GM18502 (cell line): Measurements from ENCODE around the gene ANKHD1.
A peak's percentile ranks its signal among the peaks of the same experiment; 100 is the strongest.

Experiments
- ATAC-seq: cut with Tn5 transposase; IDR thresholded peaks from one replicate; pipeline ENCODE4 v1.9.1; 2021; ENCODE audit warnings: mild to moderate bottlenecking; ENCODE audit not compliant: unreplicated experiment, poor library complexity

The ANKHD1 gene, protein sequence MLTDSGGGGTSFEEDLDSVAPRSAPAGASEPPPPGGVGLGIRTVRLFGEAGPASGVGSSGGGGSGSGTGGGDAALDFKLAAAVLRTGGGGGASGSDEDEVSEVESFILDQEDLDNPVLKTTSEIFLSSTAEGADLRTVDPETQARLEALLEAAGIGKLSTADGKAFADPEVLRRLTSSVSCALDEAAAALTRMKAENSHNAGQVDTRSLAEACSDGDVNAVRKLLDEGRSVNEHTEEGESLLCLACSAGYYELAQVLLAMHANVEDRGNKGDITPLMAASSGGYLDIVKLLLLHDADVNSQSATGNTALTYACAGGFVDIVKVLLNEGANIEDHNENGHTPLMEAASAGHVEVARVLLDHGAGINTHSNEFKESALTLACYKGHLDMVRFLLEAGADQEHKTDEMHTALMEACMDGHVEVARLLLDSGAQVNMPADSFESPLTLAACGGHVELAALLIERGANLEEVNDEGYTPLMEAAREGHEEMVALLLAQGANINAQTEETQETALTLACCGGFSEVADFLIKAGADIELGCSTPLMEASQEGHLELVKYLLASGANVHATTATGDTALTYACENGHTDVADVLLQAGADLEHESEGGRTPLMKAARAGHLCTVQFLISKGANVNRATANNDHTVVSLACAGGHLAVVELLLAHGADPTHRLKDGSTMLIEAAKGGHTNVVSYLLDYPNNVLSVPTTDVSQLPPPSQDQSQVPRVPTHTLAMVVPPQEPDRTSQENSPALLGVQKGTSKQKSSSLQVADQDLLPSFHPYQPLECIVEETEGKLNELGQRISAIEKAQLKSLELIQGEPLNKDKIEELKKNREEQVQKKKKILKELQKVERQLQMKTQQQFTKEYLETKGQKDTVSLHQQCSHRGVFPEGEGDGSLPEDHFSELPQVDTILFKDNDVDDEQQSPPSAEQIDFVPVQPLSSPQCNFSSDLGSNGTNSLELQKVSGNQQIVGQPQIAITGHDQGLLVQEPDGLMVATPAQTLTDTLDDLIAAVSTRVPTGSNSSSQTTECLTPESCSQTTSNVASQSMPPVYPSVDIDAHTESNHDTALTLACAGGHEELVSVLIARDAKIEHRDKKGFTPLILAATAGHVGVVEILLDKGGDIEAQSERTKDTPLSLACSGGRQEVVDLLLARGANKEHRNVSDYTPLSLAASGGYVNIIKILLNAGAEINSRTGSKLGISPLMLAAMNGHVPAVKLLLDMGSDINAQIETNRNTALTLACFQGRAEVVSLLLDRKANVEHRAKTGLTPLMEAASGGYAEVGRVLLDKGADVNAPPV (N-terminal part only)

DNA sequence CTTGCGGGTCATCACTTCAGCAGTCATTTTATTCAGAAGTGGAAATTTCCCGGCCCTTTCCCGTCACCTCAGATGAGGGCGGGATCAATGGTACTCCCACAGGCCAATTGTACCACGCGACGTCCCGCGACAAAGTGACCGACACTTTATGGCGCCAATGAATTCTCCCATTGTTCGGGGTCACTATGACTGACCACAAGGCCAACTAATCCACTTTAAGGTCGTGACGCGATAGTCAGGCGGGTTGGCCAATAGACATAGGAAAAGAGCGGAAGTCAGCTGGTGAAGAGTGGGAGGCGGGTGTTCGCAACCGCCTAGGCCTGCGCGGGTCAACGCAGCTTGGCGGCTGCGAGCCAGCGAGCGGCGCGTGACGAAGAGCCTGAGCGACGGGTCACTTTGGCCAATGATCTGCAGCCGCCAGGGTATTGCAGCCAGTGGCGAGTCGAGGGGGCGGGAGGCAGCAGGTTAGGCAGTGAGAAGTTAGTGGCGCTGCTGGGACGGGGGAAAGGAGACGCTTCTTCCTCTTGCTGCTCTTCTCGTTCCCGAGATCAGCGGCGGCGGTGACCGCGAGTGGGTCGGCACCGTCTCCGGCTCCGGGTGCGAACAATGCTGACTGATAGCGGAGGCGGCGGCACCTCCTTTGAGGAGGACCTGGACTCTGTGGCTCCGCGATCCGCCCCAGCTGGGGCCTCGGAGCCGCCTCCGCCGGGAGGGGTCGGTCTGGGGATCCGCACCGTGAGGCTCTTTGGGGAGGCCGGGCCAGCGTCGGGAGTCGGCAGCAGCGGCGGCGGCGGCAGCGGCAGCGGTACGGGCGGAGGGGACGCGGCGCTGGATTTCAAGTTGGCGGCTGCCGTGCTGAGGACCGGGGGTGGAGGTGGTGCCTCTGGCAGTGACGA, at the start of gene ANKHD1:
ANKHD1 (plus strand) TSS at position 472 of the 896 bp plus-strand sequence; CDS start at position 607, 135 bp downstream.
- ATAC-seq, result peak; percentile 84

DNA sequence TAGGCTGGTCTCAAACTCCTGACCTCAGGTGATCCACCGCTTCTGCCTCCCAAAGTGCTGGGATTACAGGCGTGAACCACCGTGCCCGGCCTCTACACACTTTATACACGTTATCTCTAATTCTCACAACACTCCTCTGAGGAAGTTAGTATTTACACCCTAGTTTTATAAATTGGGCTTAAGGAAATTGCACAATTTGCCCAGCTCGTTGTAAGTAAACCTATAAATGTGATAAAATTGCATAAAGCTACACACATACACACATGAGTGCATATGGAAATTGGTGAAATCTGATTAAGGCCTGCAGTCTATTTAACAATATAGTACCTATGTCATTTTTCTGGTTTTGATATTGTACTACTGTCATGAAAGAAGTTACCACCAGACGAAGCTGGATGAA, 46.1 kb upstream of the ANKHD1 start:
- no peak for ATAC-seq

DNA sequence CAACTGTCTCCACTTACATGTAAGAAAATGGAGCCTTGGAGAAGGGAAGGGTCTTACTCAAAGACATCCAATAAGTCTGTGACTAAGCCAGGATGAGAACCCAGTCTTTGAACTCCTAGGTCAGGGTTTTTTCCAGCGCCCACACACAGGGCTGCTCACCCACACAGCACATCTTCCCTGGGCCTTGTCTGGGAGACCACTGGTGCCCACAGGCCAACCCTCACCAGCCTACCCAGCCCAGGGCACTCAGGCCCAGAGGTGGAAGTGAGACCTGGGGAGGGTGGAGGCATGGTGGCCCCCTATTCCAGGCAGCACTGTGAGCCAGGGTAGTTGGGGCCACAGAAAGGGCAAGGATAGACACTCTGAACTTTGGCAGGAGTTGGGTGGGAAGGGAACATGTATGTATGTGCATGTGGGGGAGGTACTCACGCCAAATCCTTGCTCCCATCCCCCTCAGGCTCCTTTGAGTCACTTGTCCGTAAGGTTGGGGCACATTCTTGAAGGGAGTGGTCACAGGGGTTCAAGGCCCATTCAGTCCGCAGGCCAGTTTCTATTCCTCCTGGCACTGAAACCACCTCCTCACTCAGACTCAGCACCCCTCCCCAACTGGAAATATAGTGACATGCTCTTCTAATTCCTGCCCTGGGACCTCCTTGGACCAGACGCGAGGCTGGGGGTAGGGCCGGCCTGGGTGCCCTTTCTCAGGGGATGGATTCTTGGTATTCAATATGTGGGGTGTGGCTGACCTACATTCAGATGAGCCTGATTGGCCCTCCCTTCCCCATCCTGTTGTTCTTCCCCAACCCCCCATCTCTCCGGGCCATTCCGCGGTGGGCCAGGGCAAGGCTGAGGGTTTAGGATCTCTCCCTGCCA, 44.5 kb upstream of the ANKHD1 start:
- ATAC-seq, result peak; percentile 9

DNA sequence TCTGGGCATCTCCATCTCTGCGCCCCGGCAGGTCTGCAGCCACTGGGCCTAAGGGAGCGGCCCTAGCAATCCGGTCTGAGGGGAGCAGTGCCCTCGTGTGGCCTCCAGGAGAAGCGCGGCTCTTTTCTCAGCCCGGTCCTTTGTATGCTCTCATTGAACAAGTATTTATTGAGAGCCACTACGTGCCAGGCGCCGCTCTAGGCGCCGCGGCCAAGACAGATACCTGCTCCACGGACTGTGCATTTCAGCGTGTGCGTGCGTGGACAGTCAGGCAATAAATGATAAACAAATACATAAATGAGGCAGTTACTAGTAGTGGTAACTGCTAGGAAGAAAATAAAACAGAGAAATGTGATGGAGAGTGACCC, 43.9 kb upstream of the ANKHD1 start:
- ATAC-seq, result peak; percentile 96

DNA sequence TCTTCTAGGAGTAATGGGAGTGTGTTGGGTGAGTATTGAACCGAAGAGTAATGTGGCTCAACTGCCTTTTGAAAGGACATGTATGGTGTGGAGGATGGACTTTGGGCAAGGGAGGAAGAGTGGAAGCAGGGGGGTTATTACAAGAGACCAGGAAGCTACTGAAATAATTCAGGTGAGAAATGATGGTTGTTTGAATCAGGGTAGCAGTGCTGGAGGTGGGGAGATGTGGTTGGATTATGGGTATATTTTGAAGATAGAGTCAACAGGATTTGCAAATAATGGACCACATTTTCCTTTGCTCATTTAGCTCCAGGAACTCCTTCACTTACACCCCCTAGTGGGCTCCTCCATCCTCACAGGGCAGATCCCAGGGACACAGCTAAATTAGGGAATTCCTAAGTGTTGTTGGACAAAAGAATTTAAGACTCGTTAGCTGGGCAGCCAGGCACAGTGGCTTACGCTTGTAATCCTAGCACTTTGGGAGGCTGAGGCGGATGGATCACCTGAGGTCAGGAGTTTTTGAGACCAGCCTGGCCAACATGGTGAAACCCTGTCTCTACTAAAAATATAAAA, 42.8 kb upstream of the ANKHD1 start:
- no peak for ATAC-seq

DNA sequence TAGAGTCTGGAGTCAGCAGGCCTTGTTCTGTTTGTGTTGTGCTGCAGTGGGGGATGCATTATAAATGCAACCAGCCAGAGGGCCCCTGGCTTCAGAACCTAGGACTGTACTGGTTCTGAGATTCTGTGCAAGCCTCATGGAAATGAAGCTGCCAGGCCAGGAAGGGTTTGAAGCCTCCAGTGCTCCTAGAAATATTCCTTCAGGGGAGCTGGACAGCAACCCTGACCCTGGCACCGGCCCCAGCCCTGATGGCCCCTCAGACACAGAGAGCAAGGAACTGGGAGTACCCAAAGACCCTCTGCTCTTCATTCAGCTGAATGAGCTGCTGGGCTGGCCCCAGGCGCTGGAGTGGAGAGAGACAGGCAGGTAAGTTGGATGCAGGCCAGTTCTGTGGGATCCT, 41.5 kb upstream of the ANKHD1 start, which contains the start of gene SLC4A9:
SLC4A9 (plus strand) TSS at position 94 of the 400 bp plus-strand sequence; CDS start at position 137, 43 bp downstream.
- ATAC-seq, result no peak

DNA sequence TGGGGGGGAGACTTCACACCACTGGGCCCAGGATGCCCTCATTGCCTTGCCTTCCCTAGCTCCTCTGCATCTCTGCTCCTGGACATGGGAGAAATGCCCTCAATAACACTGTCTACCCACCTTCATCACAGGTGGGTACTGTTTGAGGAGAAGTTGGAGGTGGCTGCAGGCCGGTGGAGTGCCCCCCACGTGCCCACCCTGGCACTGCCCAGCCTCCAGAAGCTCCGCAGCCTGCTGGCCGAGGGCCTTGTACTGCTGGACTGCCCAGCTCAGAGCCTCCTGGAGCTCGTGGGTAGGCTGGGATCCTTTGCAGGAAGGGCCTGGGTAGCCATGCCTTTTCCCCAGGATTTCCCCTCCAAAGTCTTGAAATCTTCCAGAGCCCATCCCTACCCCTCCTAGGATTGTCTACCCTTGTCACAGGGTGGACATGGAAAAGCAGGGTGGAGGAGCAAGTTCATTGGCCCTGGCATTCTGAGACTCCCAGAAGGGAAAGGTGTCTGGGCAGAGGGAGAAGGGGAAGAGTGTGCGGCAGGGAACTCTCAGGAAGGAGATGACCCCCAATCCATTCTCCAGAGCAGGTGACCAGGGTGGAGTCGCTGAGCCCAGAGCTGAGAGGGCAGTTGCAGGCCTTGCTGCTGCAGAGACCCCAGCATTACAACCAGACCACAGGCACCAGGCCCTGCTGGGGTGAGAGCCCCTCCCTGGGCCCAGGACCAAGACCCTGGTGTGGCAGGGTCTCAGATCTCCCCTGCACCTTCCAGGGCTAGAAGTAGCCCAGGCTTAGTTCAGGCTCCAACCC, 40.8 kb upstream of the ANKHD1 start:
- no peak for ATAC-seq

DNA sequence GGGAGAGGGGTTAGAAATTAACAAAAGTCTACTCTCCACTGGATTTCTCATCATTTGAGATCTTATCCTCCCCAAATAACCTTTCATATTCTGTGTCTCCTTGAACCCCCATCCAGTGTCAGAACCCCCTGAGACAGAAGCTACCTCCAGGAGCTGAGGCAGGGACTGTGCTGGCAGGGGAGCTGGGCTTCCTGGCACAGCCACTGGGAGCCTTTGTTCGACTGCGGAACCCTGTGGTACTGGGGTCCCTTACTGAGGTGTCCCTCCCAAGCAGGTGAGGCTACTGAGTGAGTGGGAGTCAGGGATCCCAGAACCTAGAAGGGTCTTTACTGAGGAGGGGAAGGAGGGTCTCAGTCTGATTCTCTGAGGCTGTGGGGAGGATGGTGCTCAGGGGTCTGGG, 39.7 kb upstream of the ANKHD1 start:
- no peak for ATAC-seq

DNA sequence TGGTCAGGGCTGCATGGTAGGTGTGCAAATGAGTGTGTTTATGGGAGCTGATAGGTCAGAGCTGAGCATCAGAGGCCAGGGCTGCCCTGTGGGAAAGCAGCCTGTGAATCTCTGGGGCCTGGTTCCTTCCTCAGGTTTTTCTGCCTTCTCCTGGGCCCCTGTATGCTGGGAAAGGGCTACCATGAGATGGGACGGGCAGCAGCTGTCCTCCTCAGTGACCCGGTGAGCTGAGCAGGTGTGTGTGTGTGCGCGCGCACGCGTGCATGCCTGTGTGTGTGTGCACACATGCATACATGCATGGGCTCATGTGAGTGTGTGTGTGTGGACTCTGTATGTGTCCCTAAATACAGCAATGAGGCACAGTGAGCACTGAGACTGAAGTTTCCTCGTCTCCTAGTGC, 39.3 kb upstream of the ANKHD1 start:
- no peak for ATAC-seq

DNA sequence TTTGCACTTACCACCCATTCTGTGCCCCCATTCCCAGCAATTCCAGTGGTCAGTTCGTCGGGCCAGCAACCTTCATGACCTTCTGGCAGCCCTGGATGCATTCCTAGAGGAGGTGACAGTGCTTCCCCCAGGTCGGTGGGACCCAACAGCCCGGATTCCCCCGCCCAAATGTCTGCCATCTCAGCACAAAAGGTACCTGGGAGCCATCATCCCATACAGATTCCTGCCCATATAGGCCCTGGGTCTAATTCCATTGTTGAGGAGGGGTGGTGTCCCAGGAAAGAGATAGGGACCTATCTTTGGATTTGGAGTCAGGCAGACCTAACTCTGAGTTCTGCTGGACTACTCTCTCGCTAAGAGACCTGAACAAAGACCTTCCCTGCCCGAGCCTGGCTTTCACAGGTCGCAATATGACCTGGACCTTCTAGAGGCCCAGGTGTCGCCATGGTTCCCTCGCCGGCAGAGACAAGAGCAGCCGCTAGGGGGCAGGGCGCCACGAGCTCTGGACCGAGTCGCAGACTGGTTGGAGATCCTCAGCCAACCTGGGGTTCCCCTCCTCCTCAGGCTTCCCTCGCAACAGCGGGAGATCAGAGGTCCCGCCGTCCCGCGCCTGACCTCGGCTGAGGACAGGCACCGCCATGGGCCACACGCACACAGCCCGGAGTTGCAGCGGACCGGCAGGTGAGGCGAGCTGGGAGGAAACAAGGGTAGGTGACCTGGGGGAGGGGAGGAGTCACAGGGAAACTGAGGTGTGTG, 38.6 kb upstream of the ANKHD1 start:
- peak; percentile 94 for ATAC-seq

DNA sequence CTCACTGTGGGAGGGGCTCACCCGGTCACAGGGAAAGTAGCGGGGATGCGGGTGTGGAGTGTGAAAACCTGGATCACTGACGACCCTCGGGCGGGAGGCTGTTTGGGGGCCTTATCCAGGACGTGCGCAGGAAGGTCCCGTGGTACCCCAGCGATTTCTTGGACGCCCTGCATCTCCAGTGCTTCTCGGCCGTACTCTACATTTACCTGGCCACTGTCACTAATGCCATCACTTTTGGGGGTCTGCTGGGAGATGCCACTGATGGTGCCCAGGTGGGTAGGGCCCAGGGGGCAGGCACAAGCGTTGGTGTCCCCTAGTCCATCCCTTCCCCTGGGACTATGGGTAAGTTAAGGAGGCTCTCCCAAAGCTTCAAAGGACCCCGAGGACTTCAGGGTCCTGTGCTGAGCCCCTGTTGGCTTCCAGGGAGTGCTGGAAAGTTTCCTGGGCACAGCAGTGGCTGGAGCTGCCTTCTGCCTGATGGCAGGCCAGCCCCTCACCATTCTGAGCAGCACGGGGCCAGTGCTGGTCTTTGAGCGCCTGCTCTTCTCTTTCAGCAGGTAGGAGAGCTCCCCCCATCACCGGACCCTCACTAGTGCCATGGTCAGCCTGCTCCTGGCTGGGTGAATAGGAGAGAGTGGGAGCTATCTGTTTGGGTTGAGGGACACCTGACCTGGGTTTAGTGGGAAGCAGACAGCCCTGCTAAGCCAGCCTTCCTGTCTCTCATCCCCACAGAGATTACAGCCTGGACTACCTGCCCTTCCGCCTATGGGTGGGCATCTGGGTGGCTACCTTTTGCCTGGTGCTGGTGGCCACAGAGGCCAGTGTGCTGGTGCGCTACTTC, 37.8 kb upstream of the ANKHD1 start:
- ATAC-seq, result no peak

DNA sequence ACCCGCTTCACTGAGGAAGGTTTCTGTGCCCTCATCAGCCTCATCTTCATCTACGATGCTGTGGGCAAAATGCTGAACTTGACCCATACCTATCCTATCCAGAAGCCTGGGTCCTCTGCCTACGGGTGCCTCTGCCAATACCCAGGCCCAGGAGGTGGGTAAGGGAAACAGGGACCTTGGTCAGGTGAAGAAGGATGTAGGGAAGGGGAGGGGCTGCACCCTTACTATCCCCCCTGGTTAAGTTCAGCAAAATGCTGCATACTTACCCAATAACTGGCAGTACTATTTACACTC, 37.2 kb upstream of the ANKHD1 start:
- ATAC-seq, result no peak

DNA sequence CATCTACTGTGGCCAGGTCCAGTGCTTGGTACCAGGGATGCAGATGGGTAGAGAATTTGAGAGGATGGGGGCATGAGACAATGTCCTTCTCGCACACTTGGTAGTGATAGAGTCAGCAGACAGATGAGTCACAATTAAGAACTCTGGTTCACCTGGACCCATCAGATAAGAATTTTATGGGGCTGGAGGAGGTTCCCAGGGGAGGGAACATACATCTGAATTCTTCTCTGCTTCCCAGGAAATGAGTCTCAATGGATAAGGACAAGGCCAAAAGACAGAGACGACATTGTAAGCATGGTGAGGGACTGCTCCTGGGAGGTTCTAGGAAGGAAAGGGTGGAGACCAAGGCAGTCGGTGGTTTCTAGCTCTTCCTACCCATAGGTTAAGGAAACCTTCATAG, 36.4 kb upstream of the ANKHD1 start:
- ATAC-seq, result no peak

DNA sequence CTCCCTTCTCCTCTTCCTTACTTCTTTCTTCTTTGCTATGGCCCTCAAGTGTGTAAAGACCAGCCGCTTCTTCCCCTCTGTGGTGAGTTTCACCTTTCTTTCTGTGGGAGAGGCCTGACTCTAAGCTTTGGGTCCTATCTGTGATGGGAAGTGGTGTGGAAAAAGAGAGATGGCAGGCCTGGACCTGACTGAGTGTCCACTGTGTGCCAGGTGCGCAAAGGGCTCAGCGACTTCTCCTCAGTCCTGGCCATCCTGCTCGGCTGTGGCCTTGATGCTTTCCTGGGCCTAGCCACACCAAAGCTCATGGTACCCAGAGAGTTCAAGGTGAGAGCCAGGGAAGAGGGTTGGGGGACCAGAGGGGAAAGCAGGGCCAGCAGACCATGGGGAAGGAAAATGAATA, 35.7 kb upstream of the ANKHD1 start:
- ATAC-seq, result no peak

DNA sequence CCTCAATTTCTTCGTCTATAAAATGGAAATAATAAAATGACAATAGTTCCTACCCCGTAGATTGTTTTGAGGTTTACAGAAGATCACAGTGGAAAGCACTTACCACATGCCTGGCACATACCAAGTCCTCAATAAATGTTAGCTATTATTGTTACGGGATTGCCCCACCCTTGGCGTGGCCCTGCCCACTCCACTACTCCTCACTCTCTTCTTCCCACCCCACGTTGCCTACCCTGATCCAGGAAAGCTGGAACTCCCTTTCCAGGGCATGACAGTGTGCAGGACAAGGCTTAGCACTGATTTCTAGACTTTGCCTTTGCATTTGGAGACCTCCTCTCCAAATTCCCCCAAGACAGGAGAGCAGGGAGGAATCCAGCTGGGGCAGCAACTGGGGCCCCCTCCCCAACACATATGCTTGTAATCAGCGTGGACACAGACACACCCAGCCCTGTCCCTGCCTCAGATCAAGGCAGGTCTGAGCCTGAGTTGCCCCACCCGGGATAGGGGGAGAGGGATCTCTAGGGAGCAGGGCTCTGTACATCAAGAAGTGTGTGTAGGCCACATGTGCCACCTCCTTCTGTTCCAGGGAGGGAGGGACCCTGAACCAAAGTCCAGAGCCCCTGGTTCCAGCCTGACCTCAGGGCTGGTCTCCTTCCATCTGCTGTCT, 34.9 kb upstream of the ANKHD1 start:
- no peak for ATAC-seq
